ENCODE measurements around the gene FASN.

Gene FASN

GRCh38 chr17:82090549-82091263, 7.3 kb downstream of the FASN start:
- FAIRE-seq = no peak
- DNase-seq (ENCODE audit: extremely low spot score, insufficient read length, low read depth) = no peak

GRCh38 chr17:82089723-82090548, 8.1 kb downstream of the FASN start:
- no peak for FAIRE-seq

GRCh38 chr17:82088838-82089722, 9.0 kb downstream of the FASN start:
- DNase-seq (ENCODE audit: extremely low spot score, insufficient read length, low read depth) (no peak), FAIRE-seq (no peak)

More at GRCh38 chr17:82089723-82090548, 8.1 kb downstream of the FASN start:
- DNase-seq (ENCODE audit: extremely low spot score, insufficient read length, low read depth) = no peak

- no peak for FAIRE-seq
- no peak for DNase-seq (ENCODE audit: extremely low spot score, insufficient read length, low read depth)
Observed at GRCh38 chr17:82087961-82088837, 9.8 kb downstream of the FASN start.

- no peak for FAIRE-seq
- DNase-seq (ENCODE audit: extremely low spot score, insufficient read length, low read depth) = no peak
Observed at GRCh38 chr17:82086941-82087906, 10.8 kb downstream of the FASN start.

GRCh38 chr17:82085931-82086764, 11.9 kb downstream of the FASN start:
- no peak for DNase-seq (ENCODE audit: extremely low spot score, insufficient read length, low read depth)
- no peak for FAIRE-seq

GRCh38 chr17:82085031-82085861, 12.8 kb downstream of the FASN start:
- DNase-seq (ENCODE audit: extremely low spot score, insufficient read length, low read depth) (no peak), FAIRE-seq (no peak)

GRCh38 chr17:82084373-82085030, 13.5 kb downstream of the FASN start:
- no peak for DNase-seq (ENCODE audit: extremely low spot score, insufficient read length, low read depth)
- no peak for FAIRE-seq

- no peak for FAIRE-seq
Observed at GRCh38 chr17:82083533-82084359, 14.3 kb downstream of the FASN start.

GRCh38 chr17:82083009-82083408, 15.0 kb downstream of the FASN start:
- no peak for DNase-seq (ENCODE audit: extremely low spot score, insufficient read length, low read depth)
- FAIRE-seq = no peak

More at GRCh38 chr17:82083533-82084359, 14.3 kb downstream of the FASN start:
- DNase-seq (ENCODE audit: extremely low spot score, insufficient read length, low read depth) = no peak

- FAIRE-seq = no peak
- DNase-seq (ENCODE audit: extremely low spot score, insufficient read length, low read depth) = no peak
Observed at GRCh38 chr17:82082456-82082855, 15.6 kb downstream of the FASN start.

- DNase-seq (ENCODE audit: extremely low spot score, insufficient read length, low read depth) (no peak), FAIRE-seq (no peak)
Observed at GRCh38 chr17:82081966-82082365, 16.1 kb downstream of the FASN start.

- no peak for FAIRE-seq
Observed at GRCh38 chr17:82081546-82081945, 16.5 kb downstream of the FASN start.

GRCh38 chr17:82080789-82081464, 17.1 kb downstream of the FASN start:
- DNase-seq (ENCODE audit: extremely low spot score, insufficient read length, low read depth) (no peak), FAIRE-seq (no peak)

More at GRCh38 chr17:82081546-82081945, 16.5 kb downstream of the FASN start:
- no peak for DNase-seq (ENCODE audit: extremely low spot score, insufficient read length, low read depth)

Measured in GM18507 (cell line).